GM12878 (cell line): Measurements from ENCODE around the gene NUAK2. TPM values are rescaled to one million over a fixed set of nuclear protein-coding genes. Genes with fewer than 3 reads are reported as not detected.

ENCODE experiments used
- ATAC-seq: fragments of 200-7000 bp; cut with Tn5 transposase; 3 replicates; pipeline ENCODE4 v1.9.1; 2020; ENCODE audit warnings: mild to moderate bottlenecking, moderate library complexity
- BruUV-seq: library from RNA; stranded (reverse); fragments of 400-500 nt; replicated peaks from 2 replicates; lab custom pipeline; 2021; lab: Mats Ljungman, UMichigan
- CTCF ChIA-PET: fragments of 300-600 bp; sonication (Branson Sonifier 250); formaldehyde crosslinking; extraction: SDS; loops from one replicate; lab custom pipeline; 2021; ENCODE audit warnings: inconsistent platforms; lab: Yijun Ruan, JAX
- POLR2A ChIA-PET: fragments of 350-600 bp; formaldehyde crosslinking; extraction: SDS; loops from one replicate; lab custom pipeline; 2021; ENCODE audit warnings: inconsistent platforms; lab: Charles Lee
- RAD21 ChIA-PET: fragments of 300-600 bp; sonication (Branson Sonifier 250); formaldehyde crosslinking; loops from one replicate; lab custom pipeline; 2023; ENCODE audit warnings: antibody characterized with exemption; ENCODE audit not compliant: unreplicated experiment; lab: Charles Lee
- SMC1A ChIA-PET: fragments of 300-600 bp; sonication (Branson Sonifier 250); formaldehyde crosslinking; loops from one replicate; lab custom pipeline; 2023; ENCODE audit not compliant: unreplicated experiment, uncharacterized antibody; lab: Charles Lee
- DNase-seq: peaks from one replicate; pipeline ENCODE4 v3.0.0-alpha.2; 2011; ENCODE audit warnings: low read depth, low spot score
- FAIRE-seq: peaks from 3 replicates; lab custom pipeline; 2011; peaks lifted over from hg19 to GRCh38; lab: Jason Lieb, UNC
- H2AFZ ChIP-seq: 2 replicates; pipeline ENCODE4 v1.6.0; 2011; ENCODE audit warnings: low read depth, low read length, control low read depth; ENCODE audit not compliant: control insufficient read depth
- H3K27ac ChIP-seq: 2 replicates; pipeline ENCODE4 v1.5.1; 2011; ENCODE audit warnings: control low read depth; ENCODE audit not compliant: control insufficient read depth, insufficient read depth
- H3K27me3 ChIP-seq, 2 experiments: replicated peaks in 1 of 2; 2 replicates each; pipeline versions ENCODE4 v1.6.0 to v1.6.1; 2011; ENCODE audit warnings: low read length in 1 of 2; ENCODE audit not compliant: control insufficient read depth in 2 of 2, insufficient read depth in 2 of 2
- H3K36me3 ChIP-seq, 2 experiments: 2 replicates each; pipeline ENCODE4 v1.5.1; 2011; ENCODE audit warnings: low read length in 1 of 2; ENCODE audit not compliant: control insufficient read depth in 2 of 2, insufficient read depth in 2 of 2
- H3K4me1 ChIP-seq: 2 replicates; pipeline ENCODE4 v1.6.1; 2011; ENCODE audit warnings: mild to moderate bottlenecking, low read length, moderate library complexity, mixed read lengths; ENCODE audit not compliant: control insufficient read depth, insufficient read depth
- H3K4me2 ChIP-seq: 2 replicates; pipeline ENCODE4 v1.6.0; 2011; ENCODE audit warnings: control low read depth; ENCODE audit not compliant: control insufficient read depth, insufficient read depth
- H3K4me3 ChIP-seq: fragments of 200-600 bp; sonication (generic); 2 replicates; pipeline ENCODE4 v1.5.1; 2016
- H3K79me2 ChIP-seq: 2 replicates; pipeline ENCODE4 v1.6.0; 2011; ENCODE audit warnings: low read length; ENCODE audit not compliant: control insufficient read depth, insufficient read depth
- H3K9ac ChIP-seq: 2 replicates; pipeline ENCODE4 v1.8.0; 2011; ENCODE audit warnings: low read length, control low read depth, mixed read lengths; ENCODE audit not compliant: control insufficient read depth, insufficient read depth
- H3K9me3 ChIP-seq: replicated peaks from 3 replicates; pipeline ENCODE4 v1.5.1; 2011; ENCODE audit warnings: mild to moderate bottlenecking, low read length; ENCODE audit not compliant: control insufficient read depth, insufficient read depth
- H4K20me1 ChIP-seq: 2 replicates; pipeline ENCODE4 v1.6.0; 2011; ENCODE audit not compliant: control insufficient read depth, insufficient read depth
- BMI1 ChIP-seq: fragments of 450-650 bp; IDR thresholded peaks from 2 replicates; pipeline ENCODE4 v1.6.1; 2016; ENCODE audit warnings: mild to moderate bottlenecking, moderate library complexity, borderline replicate concordance
- EGR1 ChIP-seq, 2 experiments: IDR thresholded peaks; 1 replicate in 1 of 2; 2 replicates in 1 of 2; pipeline ENCODE4 v1.6.1; 2011 to 2012; ENCODE audit warnings: low read depth in 2 of 2, low read length in 2 of 2, borderline replicate concordance in 1 of 2, mild to moderate bottlenecking in 1 of 2, moderate library complexity in 1 of 2
- IKZF1 ChIP-seq: fragments of 450-650 bp; conservative IDR thresholded peaks from 2 replicates; pipeline ENCODE4 v1.6.1; 2017; ENCODE audit warnings: antibody characterized with exemption, mild to moderate bottlenecking
- IRF4 ChIP-seq: IDR thresholded peaks from 2 replicates; pipeline ENCODE4 v1.6.1; 2011; ENCODE audit warnings: low read depth, low read length
- KDM1A ChIP-seq: fragments of 200-600 bp; sonication (generic); IDR thresholded peaks from 2 replicates; pipeline ENCODE4 v1.6.1; 2016; ENCODE audit warnings: borderline replicate concordance
- PAX8 ChIP-seq: fragments of 450-650 bp; IDR thresholded peaks from 2 replicates; pipeline ENCODE4 v1.6.1; 2017; ENCODE audit warnings: mild to moderate bottlenecking, moderate library complexity
- POLR2AphosphoS2 ChIP-seq: IDR thresholded peaks from 2 replicates; pipeline ENCODE4 v1.6.1; 2011; ENCODE audit warnings: low read depth, mild to moderate bottlenecking, low read length, improper control_type of control experiment, moderate library complexity
- RFX5 ChIP-seq: IDR thresholded peaks from 2 replicates; pipeline ENCODE4 v1.6.1; 2011; ENCODE audit warnings: low read depth, low read length, improper control_type of control experiment
- RUNX3 ChIP-seq: IDR thresholded peaks from 2 replicates; pipeline ENCODE4 v1.6.1; 2012; ENCODE audit warnings: low read length, inconsistent platforms
- TCF12 ChIP-seq: IDR thresholded peaks from 2 replicates; pipeline ENCODE4 v1.6.1; 2011; ENCODE audit warnings: low read depth, mild to moderate bottlenecking, low read length
- WGBS: methylation state at CpG from one replicate; pipeline ENCODE4 v1.1.6; 2016; ENCODE audit warnings: low lambda C conversion rate; ENCODE audit not compliant: insufficient replicate concordance, insufficient coverage; ENCODE audit errors: missing lambda C conversion rate; 5-methylcytosine and 5-hydroxymethylcytosine counted together
- in situ Hi-C: fragments of 300-500 bp; cut with MboI; formaldehyde crosslinking; loops from 9 replicates; pipeline ENCODE4 v1.14.3; 2018; ENCODE audit warnings: mixed read lengths
- intact Hi-C: fragments of 100-400 bp; cut with micrococcal nuclease; formaldehyde crosslinking; loops from one replicate; pipeline ENCODE4 v1.14.2; 2022; ENCODE audit not compliant: unreplicated experiment
- polyA plus RNA-seq, 11 experiments: library from polyadenylated mRNA; depleted of rRNA in 4 of 11; unstranded in 6 of 11; stranded (reverse) in 5 of 11; fragments of >200 nt; fragmentation: Nextera tagmentation in 4 of 11; fragmentation: Illumina TruSeq in 1 of 11; extraction: Ambion mirVana in 4 of 11; extraction: Trizol in 1 of 11; gene quantifications; 1 replicate in 1 of 11; 2 replicates in 10 of 11; pipeline versions ENCODE4 v1.2.1 to v1.2.3, GENCODE V29; 2011 to 2016; ENCODE audit warnings: inconsistent platforms in 2 of 11, missing spikeins in 2 of 11, low read depth in 1 of 11
- total RNA-seq, 4 experiments: library from RNA; depleted of rRNA in 3 of 4; stranded (reverse); fragments of >200 nt in 3 of 4; fragmentation: Illumina TruSeq in 1 of 4; extraction: Trizol in 1 of 4; gene quantifications; 2 replicates each; pipeline versions ENCODE4 v1.2.1 to v1.2.3, GENCODE V29; 2013 to 2021
- TF ChIP-seq, protein P1 (sequence below): fragments of 450-650 bp; IDR thresholded peaks from 2 replicates; pipeline ENCODE4 v1.6.1; 2017; ENCODE audit warnings: mild to moderate bottlenecking
- TF ChIP-seq, protein P2 (sequence below): fragments of 450-650 bp; IDR thresholded peaks from 2 replicates; pipeline ENCODE4 v1.6.1; 2018; ENCODE audit warnings: mild to moderate bottlenecking, low read depth, moderate library complexity; ENCODE audit not compliant: partially characterized antibody
- TF ChIP-seq, protein P3 (sequence below): fragments of 450-650 bp; IDR thresholded peaks from 2 replicates; pipeline ENCODE4 v1.6.1; 2017; ENCODE audit warnings: low read depth, mild to moderate bottlenecking, moderate library complexity

NUAK2 gene
- total and polyA plus RNA-seq, 10 of the 15 experiments (the other 5 are each of a cell fraction or from before 2014, with no cell fraction given) = 0.27 to 3.0 (median 1.2) TPM

DNA sequence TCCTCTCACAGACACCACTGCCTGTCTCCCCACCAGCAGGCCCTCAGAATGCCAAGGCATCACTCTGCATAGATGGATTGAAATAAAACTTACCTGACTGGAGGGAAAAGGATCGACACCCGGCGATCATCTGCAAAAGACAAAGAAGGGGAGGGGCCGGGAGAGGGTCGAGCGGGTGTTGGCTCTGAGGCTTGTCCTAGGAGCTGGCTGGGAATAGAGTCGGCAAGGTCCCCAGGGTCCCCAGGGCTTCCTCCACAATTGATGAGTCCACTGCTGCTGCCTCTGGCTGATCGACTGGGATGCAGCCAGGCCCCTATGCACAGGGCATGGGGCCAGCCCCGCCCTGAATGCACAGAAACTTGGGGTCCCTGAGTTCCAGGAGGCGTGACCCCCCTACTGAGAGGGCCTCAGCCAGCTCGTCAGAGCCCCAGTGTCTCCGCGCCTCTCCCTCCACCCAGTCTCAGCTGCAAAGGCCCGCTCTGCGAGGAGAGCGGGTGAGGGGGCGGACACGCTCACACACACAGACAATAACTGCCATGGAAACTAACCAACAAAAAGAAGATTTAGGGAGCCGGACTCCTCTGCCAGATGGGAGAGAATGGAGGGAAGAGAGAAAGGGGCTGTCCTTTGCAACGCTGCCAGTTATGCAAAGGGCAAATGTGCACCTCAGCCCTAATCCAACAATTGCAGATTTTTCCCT lies 35.0 kb upstream of the NUAK2 start, which contains the start of gene KLHDC8A:
TSS of gene KLHDC8A (minus strand) at position 483 of the 700 bp plus-strand sequence. CDS start 13,318 bp downstream, outside the sequence.
- BruUV-seq = no TSS peak
- CTCF ChIA-PET = interaction anchor here (0.8 to 5.8 kb wide), 9 partner anchors 18 to 167 kb away, joined by 3 to 74 read pairs (median 3); no protein-coding TSS in a partner anchor

More for the DNA sequence above, 35.0 kb upstream of the NUAK2 start, which contains the start of gene KLHDC8A:
- FAIRE-seq = no peak
- TF ChIP-seq PAX8 (no peak), POLR2AphosphoS2 (no peak), IRF4 (no peak), RFX5 (no peak), BMI1 (no peak), IKZF1 (0 out of 2 replicates have a peak, but pooled peaks have one; percentile 37), KDM1A (no peak), EGR1 (IDR thresholded peaks at IDR 0.05; ENCODE audit: borderline replicate concordance in 1 of 2, low read depth in 2 of 2, low read length in 2 of 2) (peak in 1 of 2 experiments; percentile 9; a peak in 1 of 3 replicates), TCF12 (no peak), RUNX3 (no peak)
- TF ChIP-seq, protein P1, sequence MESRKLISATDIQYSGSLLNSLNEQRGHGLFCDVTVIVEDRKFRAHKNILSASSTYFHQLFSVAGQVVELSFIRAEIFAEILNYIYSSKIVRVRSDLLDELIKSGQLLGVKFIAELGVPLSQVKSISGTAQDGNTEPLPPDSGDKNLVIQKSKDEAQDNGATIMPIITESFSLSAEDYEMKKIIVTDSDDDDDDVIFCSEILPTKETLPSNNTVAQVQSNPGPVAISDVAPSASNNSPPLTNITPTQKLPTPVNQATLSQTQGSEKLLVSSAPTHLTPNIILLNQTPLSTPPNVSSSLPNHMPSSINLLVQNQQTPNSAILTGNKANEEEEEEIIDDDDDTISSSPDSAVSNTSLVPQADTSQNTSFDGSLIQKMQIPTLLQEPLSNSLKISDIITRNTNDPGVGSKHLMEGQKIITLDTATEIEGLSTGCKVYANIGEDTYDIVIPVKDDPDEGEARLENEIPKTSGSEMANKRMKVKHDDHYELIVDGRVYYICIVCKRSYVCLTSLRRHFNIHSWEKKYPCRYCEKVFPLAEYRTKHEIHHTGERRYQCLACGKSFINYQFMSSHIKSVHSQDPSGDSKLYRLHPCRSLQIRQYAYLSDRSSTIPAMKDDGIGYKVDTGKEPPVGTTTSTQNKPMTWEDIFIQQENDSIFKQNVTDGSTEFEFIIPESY = peak; percentile 79; the same call in 1 of the 2 replicates
- TF ChIP-seq, protein P2, sequence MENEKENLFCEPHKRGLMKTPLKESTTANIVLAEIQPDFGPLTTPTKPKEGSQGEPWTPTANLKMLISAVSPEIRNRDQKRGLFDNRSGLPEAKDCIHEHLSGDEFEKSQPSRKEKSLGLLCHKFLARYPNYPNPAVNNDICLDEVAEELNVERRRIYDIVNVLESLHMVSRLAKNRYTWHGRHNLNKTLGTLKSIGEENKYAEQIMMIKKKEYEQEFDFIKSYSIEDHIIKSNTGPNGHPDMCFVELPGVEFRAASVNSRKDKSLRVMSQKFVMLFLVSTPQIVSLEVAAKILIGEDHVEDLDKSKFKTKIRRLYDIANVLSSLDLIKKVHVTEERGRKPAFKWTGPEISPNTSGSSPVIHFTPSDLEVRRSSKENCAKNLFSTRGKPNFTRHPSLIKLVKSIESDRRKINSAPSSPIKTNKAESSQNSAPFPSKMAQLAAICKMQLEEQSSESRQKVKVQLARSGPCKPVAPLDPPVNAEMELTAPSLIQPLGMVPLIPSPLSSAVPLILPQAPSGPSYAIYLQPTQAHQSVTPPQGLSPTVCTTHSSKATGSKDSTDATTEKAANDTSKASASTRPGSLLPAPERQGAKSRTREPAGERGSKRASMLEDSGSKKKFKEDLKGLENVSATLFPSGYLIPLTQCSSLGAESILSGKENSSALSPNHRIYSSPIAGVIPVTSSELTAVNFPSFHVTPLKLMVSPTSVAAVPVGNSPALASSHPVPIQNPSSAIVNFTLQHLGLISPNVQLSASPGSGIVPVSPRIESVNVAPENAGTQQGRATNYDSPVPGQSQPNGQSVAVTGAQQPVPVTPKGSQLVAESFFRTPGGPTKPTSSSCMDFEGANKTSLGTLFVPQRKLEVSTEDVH = no peak
- TF ChIP-seq, protein P3, sequence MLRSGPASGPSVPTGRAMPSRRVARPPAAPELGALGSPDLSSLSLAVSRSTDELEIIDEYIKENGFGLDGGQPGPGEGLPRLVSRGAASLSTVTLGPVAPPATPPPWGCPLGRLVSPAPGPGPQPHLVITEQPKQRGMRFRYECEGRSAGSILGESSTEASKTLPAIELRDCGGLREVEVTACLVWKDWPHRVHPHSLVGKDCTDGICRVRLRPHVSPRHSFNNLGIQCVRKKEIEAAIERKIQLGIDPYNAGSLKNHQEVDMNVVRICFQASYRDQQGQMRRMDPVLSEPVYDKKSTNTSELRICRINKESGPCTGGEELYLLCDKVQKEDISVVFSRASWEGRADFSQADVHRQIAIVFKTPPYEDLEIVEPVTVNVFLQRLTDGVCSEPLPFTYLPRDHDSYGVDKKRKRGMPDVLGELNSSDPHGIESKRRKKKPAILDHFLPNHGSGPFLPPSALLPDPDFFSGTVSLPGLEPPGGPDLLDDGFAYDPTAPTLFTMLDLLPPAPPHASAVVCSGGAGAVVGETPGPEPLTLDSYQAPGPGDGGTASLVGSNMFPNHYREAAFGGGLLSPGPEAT = no peak
- no peak within 1 kb of the TSS for H3K27ac ChIP-seq
- ChIA-PET POLR2A (no interaction called here), SMC1A (interaction anchor here (0.7 to 5.6 kb wide), 4 partner anchors 10 to 168 kb away, joined by 3 to 107 read pairs (median 4); no protein-coding TSS in a partner anchor), RAD21 (interaction anchor here (0.9 to 2.0 kb wide), 5 partner anchors 21 to 168 kb away, joined by 3 to 15 read pairs (median 3); no protein-coding TSS in a partner anchor)
- H3K9me3 ChIP-seq = no peaks in the 10 kb centered on the region
- no peak within 1 kb of the TSS for H3K4me2 ChIP-seq
- no peaks in the 10 kb centered on the region for H3K79me2 ChIP-seq
- no peak within 1 kb of the TSS for H3K4me3 ChIP-seq
- H3K4me1 ChIP-seq = no peaks in the 10 kb centered on the region
- ATAC-seq = no peak; the same call in 2 of the 3 replicates
- no peak within 1 kb of the TSS for H2AFZ ChIP-seq
- peaks cover 0 to 4% of the 10 kb centered on the region in 2 experiments; a peak in 2 of 4 replicates for H3K27me3 ChIP-seq
- H3K36me3 ChIP-seq = no peaks in the 10 kb centered on the region
- intact Hi-C loops (no loop called here), in situ Hi-C loops (no loop called here)
- no peak within 1 kb of the TSS for H3K9ac ChIP-seq
- DNase-seq = no peak
- 32% methylated on average over 19 of the region's 20 CpGs for WGBS
- no peaks in the 10 kb centered on the region; the same call in 1 of the 2 replicates for H4K20me1 ChIP-seq
